HT-29 (cell line): ENCODE data around the gene TRIM67. TPM values are rescaled to one million over a fixed set of nuclear protein-coding genes. Genes with fewer than 3 reads are reported as not detected.

Source experiments
- DNase-seq: peaks from one replicate; pipeline ENCODE4 v3.0.0-alpha.2; 2015; ENCODE audit warnings: low spot score
- total RNA-seq: library from RNA; depleted of rRNA; stranded (reverse); fragments of >200 nt; shearing (Covaris generic); gene quantifications from 2 replicates; pipeline ENCODE4 v1.2.3, GENCODE V29; 2014

TRIM67 gene
- total RNA-seq, 1 experiment from 2014 or later: 0.03 TPM

DNA sequence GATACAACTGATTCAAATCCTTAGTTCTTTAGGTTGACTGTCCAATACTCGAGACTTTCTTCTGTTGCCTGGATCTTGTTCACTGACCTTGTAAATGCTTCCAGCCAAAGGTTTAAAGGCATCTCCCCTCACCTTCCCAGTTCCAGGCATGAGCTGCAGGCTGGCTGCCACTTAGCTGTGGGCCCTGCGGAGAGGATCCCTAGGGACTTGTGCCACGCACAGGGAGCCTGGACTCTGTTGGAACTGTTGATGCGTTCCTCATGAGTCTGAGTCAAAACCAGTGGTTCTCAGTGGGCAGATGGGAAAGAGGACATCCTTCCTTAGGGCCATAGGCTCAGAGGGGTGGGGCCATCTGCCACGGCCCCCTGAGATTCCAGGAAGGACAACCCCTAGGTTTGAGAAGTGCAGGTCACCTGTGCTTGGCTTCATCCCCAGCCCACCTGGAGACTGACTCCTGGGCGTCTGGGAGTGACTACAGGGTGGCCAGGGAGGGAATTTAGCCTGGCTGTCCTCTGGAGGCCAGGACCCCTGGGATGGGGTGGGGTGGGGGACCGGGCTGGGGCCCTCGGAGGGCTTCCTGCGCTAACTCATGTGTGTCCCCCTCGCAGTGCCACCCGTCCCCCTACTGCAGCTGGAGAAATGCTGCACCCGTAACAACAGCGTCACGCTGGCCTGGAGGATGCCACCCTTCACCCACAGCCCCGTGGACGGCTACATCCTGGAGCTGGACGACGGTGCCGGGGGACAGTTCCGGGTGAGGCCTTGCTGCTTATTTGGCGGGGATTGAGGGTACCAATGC lies 41.6 kb downstream of the TRIM67 start:
- DNase-seq: no peak

GRCh38 chr1:231206856-231207255 lies 45.0 kb downstream of the TRIM67 start:
- DNase-seq: peak; percentile 22

- no peak for DNase-seq
Measured at GRCh38 chr1:231207437-231207836, 45.6 kb downstream of the TRIM67 start.

DNA sequence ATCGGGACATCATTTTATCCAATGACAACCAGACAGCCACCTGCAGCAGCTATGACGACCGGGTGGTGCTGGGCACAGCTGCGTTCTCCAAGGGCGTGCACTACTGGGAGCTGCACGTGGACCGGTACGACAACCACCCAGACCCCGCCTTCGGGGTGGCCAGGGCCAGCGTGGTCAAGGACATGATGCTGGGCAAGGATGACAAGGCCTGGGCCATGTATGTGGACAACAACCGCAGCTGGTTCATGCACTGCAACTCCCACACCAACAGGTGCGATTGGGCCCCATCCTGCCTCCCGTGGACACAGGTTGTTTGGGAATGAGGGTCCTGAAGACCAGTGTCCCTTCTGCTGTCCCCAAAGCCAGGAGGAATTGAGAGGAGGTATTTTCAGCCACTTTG lies 47.1 kb downstream of the TRIM67 start:
- no peak for DNase-seq

- no peak for DNase-seq
Measured at GRCh38 chr1:231209531-231209930, 47.7 kb downstream of the TRIM67 start.

DNA sequence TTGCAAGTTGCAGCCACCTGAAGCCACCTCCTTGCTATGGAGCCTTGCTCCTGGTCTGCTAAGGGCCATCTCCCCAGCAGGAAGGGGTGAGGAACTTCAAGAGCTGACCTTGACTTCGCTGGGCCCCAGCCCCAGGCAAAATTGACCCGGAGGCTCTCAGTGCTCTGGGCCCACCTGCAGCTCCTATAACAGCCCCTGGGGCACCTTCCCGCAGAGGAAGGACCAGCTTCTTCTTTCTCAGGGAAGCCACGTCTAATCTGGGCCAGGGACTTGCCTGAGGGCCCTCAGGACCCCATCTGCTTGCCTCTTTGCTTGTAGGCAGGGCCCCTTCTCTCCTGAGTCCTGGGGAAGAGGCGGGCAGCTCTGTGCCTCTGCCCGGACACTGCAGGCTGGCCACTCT lies 48.3 kb downstream of the TRIM67 start:
- DNase-seq: no peak

GRCh38 chr1:231211005-231211857 lies 49.4 kb downstream of the TRIM67 start:
- peak; percentile 96 for DNase-seq

- peak; percentile 7 for DNase-seq
Measured at GRCh38 chr1:231212301-231212700, 50.4 kb downstream of the TRIM67 start.

DNA sequence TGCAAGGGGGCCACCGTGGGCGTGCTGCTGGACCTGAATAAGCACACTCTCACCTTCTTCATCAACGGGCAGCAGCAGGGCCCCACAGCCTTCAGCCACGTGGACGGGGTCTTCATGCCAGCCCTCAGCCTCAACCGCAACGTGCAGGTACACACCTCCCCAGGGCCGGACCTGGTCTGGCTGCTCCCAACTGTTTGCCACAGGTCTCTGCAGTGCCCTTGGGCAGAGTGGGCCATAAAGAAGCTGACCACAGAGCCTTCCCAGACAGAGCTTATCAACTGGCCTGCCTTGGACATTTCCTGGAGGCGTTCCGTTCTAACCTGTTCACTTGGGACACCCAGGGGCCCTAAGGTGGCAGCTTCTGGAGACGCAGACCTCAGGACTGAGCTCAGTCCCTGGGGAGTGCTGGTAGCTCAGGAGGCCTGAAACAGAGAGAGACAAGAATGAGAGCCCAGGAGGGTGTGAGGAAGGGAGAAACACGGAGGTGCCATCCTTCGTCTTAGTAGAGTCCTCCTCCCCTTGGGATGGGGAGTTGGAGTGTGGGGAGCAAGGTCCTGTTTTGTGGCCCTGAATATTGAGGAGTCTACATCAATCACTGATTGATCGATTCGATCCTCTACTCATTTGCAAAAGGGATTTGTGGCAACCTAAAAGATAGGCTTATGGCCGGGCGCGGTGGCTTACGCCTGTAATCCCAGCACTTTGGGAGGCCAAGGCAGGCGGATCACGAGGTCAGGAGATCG lies 52.1 kb downstream of the TRIM67 start:
- DNase-seq: no peak

GRCh38 chr1:231214918-231215680 lies 53.2 kb downstream of the TRIM67 start:
- no peak for DNase-seq

GRCh38 chr1:231215681-231216385 lies 54.0 kb downstream of the TRIM67 start:
- peak; percentile 4 for DNase-seq

- peak; percentile 73 for DNase-seq
Measured at GRCh38 chr1:231216498-231216897, 54.6 kb downstream of the TRIM67 start.

DNA sequence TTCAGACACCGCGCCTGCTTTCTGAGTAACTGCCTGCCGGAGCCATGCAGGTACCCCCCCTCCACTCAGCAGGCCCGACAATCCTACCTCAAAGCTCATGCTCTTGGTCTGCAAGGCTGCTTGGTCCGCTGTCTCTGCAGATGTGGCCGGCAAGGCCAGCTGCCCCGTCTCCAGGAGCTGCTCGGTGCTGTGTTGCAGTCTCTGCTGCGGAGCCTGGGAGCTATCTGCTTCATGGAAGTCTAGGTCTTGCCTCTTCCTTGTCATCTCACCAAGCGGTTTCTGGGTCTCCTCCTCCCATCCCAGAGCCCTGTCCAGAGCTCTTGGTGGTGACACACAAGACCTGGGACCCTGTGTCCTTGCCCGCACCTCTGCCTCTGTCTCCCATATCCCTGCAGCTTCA lies 55.2 kb downstream of the TRIM67 start:
- no peak for DNase-seq

DNA sequence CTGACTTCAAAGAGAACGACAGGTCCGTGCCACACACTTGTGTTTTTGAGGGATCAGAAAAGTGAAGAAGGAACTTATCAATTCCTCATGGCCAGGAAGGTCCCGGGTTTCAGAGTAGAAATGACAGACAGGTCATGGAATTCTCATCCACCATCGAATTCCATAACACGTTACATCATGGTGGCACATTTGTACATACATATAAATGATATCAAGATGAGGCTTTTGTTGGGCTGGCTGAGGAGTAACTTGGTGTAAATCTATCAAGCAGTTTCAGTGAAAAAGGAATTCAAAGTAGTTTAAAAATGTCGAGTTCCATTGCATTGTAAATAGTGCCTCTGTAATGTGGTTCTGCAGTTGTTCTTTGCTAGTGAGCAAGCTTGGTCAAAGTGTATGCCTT lies 56.2 kb downstream of the TRIM67 start:
- no peak for DNase-seq

DNA sequence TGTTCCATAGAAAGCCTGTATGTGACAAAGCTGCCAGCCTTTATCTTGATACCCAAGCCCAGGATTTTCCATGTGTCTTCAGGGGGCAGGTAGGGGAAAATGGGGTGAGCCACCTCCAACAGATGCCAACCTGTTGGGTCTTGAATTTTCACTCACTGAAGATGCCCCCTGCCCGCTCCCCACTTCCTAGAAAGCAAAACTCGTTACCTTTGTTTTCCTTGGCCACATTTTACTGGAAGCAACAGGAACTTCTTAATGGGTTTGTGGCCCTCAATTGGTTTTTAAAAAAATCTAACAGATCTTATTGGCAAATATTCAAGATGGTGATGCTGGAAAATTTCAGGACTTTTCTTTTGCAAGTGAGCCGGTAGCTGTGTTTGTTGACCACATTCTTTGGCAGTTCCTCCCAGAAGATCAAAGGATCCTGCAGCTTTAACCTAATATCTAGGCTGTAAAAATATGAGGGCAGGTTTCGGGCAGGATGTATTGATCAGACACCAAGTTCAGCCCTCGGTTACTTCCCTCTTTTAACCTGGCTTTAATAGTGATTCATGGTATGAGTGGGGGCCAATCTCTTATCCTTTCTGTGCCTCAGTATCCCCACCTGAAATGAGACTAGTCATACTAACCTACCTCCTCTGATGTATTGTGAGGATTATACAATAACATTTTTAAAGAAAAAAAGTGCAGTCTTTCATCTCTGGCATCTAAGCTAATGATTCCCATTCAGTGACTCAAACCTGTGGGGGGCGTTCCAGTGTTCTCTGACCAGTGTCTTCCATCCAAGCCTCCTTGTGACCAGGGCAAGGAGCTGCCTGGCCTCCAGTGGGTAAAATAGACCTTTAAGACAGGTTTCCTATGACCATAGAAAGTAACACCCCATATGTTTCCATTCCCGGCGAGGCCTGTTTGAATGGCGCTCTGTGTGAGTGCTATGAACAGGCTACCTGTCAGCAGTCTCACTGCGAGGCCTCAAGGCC lies 57.9 kb downstream of the TRIM67 start:
- DNase-seq: peak; percentile 58

GRCh38 chr1:231220801-231221200 lies 58.9 kb downstream of the TRIM67 start:
- no peak for DNase-seq

- DNase-seq: no peak
Measured at GRCh38 chr1:231226156-231226555, 64.3 kb downstream of the TRIM67 start.

DNA sequence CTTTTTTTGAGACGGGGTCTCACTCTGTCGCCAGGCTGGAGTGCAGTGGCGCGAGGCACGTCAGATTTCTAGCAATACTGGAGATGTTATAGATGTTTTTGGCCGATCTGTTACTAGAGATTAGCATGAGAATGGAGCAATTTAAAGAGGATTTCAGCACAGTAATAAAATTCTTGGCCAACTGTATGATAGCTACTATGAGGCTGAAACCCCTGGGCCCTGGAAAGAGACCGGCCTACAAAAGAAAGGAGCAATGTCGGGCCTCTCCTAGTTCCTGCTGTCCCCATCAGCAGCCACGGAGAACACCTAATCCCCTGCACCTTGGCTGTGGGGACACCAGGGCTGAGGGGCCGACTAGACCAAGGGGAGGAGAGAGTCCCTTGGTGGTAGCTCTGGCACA lies 69.7 kb downstream of the TRIM67 start:
- no peak for DNase-seq
